Left lung (tissue), 10 donors: Measurements from ENCODE around the gene CCL18. TPM values are rescaled to one million over a fixed set of nuclear protein-coding genes. Genes with fewer than 3 reads are reported as not detected.

Experiments used
- ATAC-seq: fragments of 200-7000 bp; cut with Tn5 transposase; one replicate; pipeline ENCODE4 v1.9.1; 2020; ENCODE audit warnings: moderate library complexity
- DNase-seq, 4 donors: peaks; one replicate each; pipeline ENCODE4 v3.0.0-alpha.2; 2013 to 2020
- H3K27ac ChIP-seq, 2 donors: fragments of 200-600 bp; sonication (generic) in 1 of 2; one replicate each; pipeline versions ENCODE4 v1.5.0 to v1.8.0; 2020 to 2021
- H3K27me3 ChIP-seq, 2 donors: fragments of 200-600 bp; sonication (generic) in 1 of 2; one replicate each; pipeline versions ENCODE4 v1.5.0 to v1.8.0; 2020 to 2021
- H3K36me3 ChIP-seq, 2 donors: fragments of 200-600 bp; sonication (generic) in 1 of 2; one replicate each; pipeline versions ENCODE4 v1.5.0 to v1.8.0; 2020 to 2021
- H3K4me1 ChIP-seq, 2 donors: fragments of 200-600 bp; one replicate each; pipeline ENCODE4 v1.8.0; 2021
- H3K4me3 ChIP-seq, 2 donors: fragments of 200-600 bp; sonication (generic) in 1 of 2; one replicate each; pipeline versions ENCODE4 v1.5.0 to v1.8.0; 2020 to 2021; ENCODE audit warnings: mild to moderate bottlenecking in 1 of 2
- H3K9me3 ChIP-seq, 2 donors: fragments of 200-600 bp; sonication (generic) in 1 of 2; one replicate each; pipeline versions ENCODE4 v1.5.0 to v1.8.0; 2020 to 2021
- intact Hi-C, 2 donors: fragments of 100-400 bp; cut with DNase I; formaldehyde crosslinking; loops; one replicate each; pipeline versions ENCODE4 v1.11.2 to v1.14.2; 2022
- polyA plus RNA-seq, 6 donors: library from polyadenylated mRNA; unstranded; fragments of 120-200 nt; gene quantifications; one replicate each; pipeline ENCODE4 v1.2.1, GENCODE V29; 2013; ENCODE audit not compliant: insufficient read length in 6 of 6
- total RNA-seq, 2 donors: library from RNA; stranded (reverse); fragmentation: NEBNext Ultra II Directional; extraction: Animal tissue kit (Norgen Biotek cat#: 25700); gene quantifications; one replicate each; pipeline ENCODE4 v1.2.1, GENCODE V29; 2021
- TF ChIP-seq, protein P1 (sequence below), 2 donors: fragments of 200-600 bp; sonication (generic) in 1 of 2; IDR thresholded peaks; one replicate each; pipeline versions ENCODE4 v1.5.0 to v1.8.0; 2021; ENCODE audit warnings: antibody characterized with exemption in 2 of 2
- donor health status: DM: no; HTN: yes; CAD: no.
- donor health status: DM: no; HTN: no; CAD: no.

The CCL18 gene
- total and polyA plus RNA-seq, 8 donors: 0.20 to 348 (median 227) TPM; not detected in 5

DNA sequence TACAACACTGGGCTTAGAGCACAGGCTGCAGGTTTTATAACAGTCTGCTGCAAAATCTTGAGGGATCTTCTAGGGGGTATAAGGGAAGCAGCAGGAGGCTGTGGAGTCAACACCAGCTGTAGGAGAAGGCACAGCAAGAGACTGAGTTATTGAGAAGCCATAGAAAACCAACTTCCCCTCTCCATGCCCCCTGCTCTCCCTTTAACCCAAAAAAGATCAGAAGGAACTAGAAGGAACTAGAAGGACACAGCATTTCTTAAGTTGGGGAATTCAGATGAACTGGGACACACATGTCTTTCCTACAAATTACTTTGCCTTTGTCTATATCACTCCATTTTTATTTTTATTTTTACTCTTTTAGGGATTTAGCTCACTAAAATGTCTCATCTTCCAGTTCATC lies 6.2 kb upstream of the CCL18 start:
- TF ChIP-seq, protein P1, sequence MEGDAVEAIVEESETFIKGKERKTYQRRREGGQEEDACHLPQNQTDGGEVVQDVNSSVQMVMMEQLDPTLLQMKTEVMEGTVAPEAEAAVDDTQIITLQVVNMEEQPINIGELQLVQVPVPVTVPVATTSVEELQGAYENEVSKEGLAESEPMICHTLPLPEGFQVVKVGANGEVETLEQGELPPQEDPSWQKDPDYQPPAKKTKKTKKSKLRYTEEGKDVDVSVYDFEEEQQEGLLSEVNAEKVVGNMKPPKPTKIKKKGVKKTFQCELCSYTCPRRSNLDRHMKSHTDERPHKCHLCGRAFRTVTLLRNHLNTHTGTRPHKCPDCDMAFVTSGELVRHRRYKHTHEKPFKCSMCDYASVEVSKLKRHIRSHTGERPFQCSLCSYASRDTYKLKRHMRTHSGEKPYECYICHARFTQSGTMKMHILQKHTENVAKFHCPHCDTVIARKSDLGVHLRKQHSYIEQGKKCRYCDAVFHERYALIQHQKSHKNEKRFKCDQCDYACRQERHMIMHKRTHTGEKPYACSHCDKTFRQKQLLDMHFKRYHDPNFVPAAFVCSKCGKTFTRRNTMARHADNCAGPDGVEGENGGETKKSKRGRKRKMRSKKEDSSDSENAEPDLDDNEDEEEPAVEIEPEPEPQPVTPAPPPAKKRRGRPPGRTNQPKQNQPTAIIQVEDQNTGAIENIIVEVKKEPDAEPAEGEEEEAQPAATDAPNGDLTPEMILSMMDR (IDR thresholded peaks at IDR 0.05): no peak
- Histone ChIP-seq H3K27ac (peak overlapping the region in 1 of 2 donors; percentile 26), H3K27me3 (no peaks in the 10 kb centered on the region), H3K4me1 (peaks cover 0 to 27% of the 10 kb centered on the region in 2 donors), H3K4me3 (no peak overlapping the region), H3K36me3 (no peaks in the 10 kb centered on the region), H3K9me3 (no peaks in the 10 kb centered on the region)
- peak; percentile 34 for ATAC-seq
- intact Hi-C loops: no loop called here
- no peak for DNase-seq

- H3K27me3 ChIP-seq: no peaks in the 10 kb centered on the region
- H3K4me1 ChIP-seq: peaks cover 0 to 27% of the 10 kb centered on the region in 2 donors
- DNase-seq: no peak
- no peak overlapping the region for H3K4me3 ChIP-seq
- no peak overlapping the region for H3K27ac ChIP-seq
- intact Hi-C loops: no loop called here
- TF ChIP-seq, protein P1 (IDR thresholded peaks at IDR 0.05): no peak
- H3K9me3 ChIP-seq: no peaks in the 10 kb centered on the region
- no peak for ATAC-seq
- no peaks in the 10 kb centered on the region for H3K36me3 ChIP-seq
These were observed 4.7 kb upstream of the CCL18 start for GRCh38 chr17:36059406-36059805.

DNA sequence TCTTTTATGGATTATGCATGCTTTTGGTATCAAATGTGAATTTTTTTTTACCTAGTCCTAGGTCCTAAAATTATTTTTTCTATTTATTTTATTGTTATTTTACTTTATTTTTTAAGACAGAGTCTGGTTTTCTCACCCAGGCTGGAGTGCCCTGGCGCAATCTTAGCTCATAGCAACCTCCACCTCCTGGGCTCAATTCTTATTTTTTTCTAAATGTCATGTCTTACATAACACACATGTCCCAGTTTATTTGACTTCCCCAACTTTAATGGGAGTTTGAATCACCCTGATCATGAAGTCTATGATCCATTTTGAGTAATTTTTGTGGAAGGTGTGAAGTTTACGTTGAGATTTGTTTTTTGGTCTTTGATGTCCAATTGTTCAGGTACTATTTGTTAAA lies 3.3 kb upstream of the CCL18 start:
- intact Hi-C loops: no loop called here
- Histone ChIP-seq H3K9me3 (no peaks in the 10 kb centered on the region), H3K4me1 (peaks cover 0 to 23% of the 10 kb centered on the region in 2 donors), H3K36me3 (no peaks in the 10 kb centered on the region), H3K4me3 (no peak overlapping the region), H3K27ac (no peak overlapping the region), H3K27me3 (no peaks in the 10 kb centered on the region)
- TF ChIP-seq, protein P1 (IDR thresholded peaks at IDR 0.05): no peak
- DNase-seq (no peak), ATAC-seq (no peak)

DNA sequence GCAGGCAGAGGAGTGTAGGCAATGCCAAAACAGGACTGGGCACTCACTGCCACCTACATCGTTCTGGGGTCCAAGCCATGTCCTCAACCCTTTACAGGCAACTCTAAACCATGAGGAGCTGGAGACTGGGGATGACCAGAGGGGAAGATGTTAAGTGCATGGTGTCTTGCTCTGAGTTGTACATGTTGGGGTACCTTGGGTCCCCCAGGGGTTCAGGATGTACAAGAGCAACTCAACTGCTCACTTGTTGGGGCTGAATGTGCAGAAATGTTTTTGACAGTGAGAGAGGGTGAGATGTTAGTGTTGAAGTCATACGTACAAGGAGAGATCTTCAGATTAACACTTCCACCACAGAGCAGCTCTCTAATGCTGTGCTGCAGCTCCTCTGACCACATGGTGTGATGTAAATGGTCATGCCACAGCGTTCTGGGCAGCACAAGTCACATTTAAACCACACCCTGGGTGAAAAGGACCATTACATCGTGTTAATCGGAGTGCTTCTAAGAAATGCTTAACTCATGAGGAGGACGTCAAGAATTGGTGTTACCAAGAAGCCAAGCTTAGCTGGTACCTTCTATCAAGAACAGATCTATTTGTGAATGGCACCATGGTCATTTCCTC lies 2.4 kb downstream of the CCL18 start:
- no peak overlapping the region for H3K4me3 ChIP-seq
- peak; percentile 62 for ATAC-seq
- H3K9me3 ChIP-seq: no peaks in the 10 kb centered on the region
- TF ChIP-seq, protein P1 (IDR thresholded peaks at IDR 0.05): no peak
- DNase-seq: no peak
- no peaks in the 10 kb centered on the region for H3K36me3 ChIP-seq
- H3K27me3 ChIP-seq: no peaks in the 10 kb centered on the region
- H3K4me1 ChIP-seq: peaks cover 0 to 6% of the 10 kb centered on the region in 2 donors
- intact Hi-C loops: no loop called here
- no peak overlapping the region for H3K27ac ChIP-seq

- DNase-seq (no peak), ATAC-seq (no peak)
- TF ChIP-seq, protein P1 (IDR thresholded peaks at IDR 0.05): no peak
- H3K9me3 ChIP-seq: no peaks in the 10 kb centered on the region
- H3K27ac ChIP-seq: no peak overlapping the region
- no peaks in the 10 kb centered on the region for H3K27me3 ChIP-seq
- peaks cover 0 to 6% of the 10 kb centered on the region in 2 donors for H3K4me1 ChIP-seq
- intact Hi-C loops: no loop called here
- H3K36me3 ChIP-seq: no peaks in the 10 kb centered on the region
- H3K4me3 ChIP-seq: no peak overlapping the region
These were observed 4.5 kb downstream of the CCL18 start for GRCh38 chr17:36068524-36068923.
